Small intestine (tissue), 7 donors: Measurements from ENCODE around the gene CDK12. TPM values are rescaled to one million over a fixed set of nuclear protein-coding genes. Genes with fewer than 3 reads are reported as not detected.
"Not testable (repeated sequence)": the region's sequence is repeated elsewhere in the genome, so short reads cannot be mapped to it uniquely, and the experiment has no call there.

Experiments used
- DNase-seq, 2 donors: peaks; one replicate each; pipeline versions ENCODE4 v3.0.0 to v3.0.0-alpha.2; 2013
- FAIRE-seq: peaks from 2 replicates; lab custom pipeline; 2012; peaks lifted over from hg19 to GRCh38; lab: Jason Lieb, UNC
- H3K27ac ChIP-seq, 3 donors: one replicate each; pipeline ENCODE4 v1.5.1; 2013; ENCODE audit warnings: low read length in 2 of 3, mild to moderate bottlenecking in 2 of 3, control low read depth in 1 of 3, inconsistent platforms in 1 of 3, low read depth in 1 of 3, moderate library complexity in 1 of 3
- H3K27me3 ChIP-seq, 3 donors: one replicate each; pipeline ENCODE4 v1.6.1; 2013; ENCODE audit warnings: low read length in 3 of 3, inconsistent platforms in 1 of 3; ENCODE audit not compliant: control insufficient read depth in 3 of 3, insufficient read depth in 3 of 3
- H3K36me3 ChIP-seq, 3 donors: one replicate each; pipeline ENCODE4 v1.6.1; 2013; ENCODE audit warnings: low read length in 3 of 3, inconsistent platforms in 1 of 3, low read depth in 1 of 3, mild to moderate bottlenecking in 1 of 3, moderate library complexity in 1 of 3; ENCODE audit not compliant: control insufficient read depth in 3 of 3, insufficient read depth in 2 of 3
- H3K4me1 ChIP-seq, 3 donors: one replicate each; pipeline ENCODE4 v1.6.1; 2013; ENCODE audit warnings: low read length in 2 of 3, inconsistent platforms in 1 of 3, low read depth in 1 of 3, mild to moderate bottlenecking in 1 of 3, moderate library complexity in 1 of 3; ENCODE audit not compliant: control insufficient read depth in 3 of 3, insufficient read depth in 2 of 3
- H3K4me3 ChIP-seq, 3 donors: one replicate each; pipeline ENCODE4 v1.5.1; 2013; ENCODE audit warnings: low read length in 3 of 3, control low read depth in 1 of 3, inconsistent platforms in 1 of 3, low read depth in 1 of 3, mild to moderate bottlenecking in 1 of 3, moderate library complexity in 1 of 3
- H3K9me3 ChIP-seq, 2 donors: one replicate each; pipeline ENCODE4 v1.6.1; 2013; ENCODE audit warnings: low read depth in 1 of 2, low read length in 1 of 2; ENCODE audit not compliant: control insufficient read depth in 2 of 2, insufficient read depth in 1 of 2
- WGBS, 3 donors: extraction: QIAGEN DNeasy Blood & Tissue Kit; methylation state at CpG; one replicate each; pipeline ENCODE4 v1.1.7; 2013; 5-methylcytosine and 5-hydroxymethylcytosine counted together
- polyA plus RNA-seq, 4 donors: library from polyadenylated mRNA; stranded (reverse) in 3 of 4; unstranded in 1 of 4; fragments of 200-250 nt in 3 of 4; fragments of 120-200 nt in 1 of 4; gene quantifications; one replicate each; pipeline versions ENCODE4 v1.2.1 to v1.2.3, GENCODE V29; 2013
- donor health status: healthy with polysubstance abuse.
- donor health status: control.
- donor health status: control.
- donor health status: Bipolar disorder and iron deficiency.
- donor health status: healthy.

The CDK12 gene
- polyA plus RNA-seq, 4 donors = 6.2 to 47.4 (median 11.3) TPM

DNA sequence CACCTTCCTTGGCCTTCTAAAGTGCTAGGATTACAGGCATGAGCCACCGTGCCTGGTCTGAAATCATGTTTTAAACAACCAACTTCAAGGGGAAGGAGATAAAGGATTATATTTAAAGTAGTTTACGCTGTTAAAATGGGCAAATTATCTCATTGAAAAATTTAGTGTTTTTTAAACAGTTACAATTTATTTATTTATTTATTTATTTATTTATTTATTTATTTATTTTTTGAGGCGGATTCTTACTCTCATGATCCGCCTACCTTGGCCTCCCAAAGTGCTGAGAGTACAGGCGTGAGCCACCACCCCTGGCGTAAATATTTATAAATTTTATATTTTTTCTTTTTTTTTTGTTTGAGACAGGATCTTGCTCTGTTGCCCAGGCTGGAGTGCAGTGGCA is 22.2 kb downstream of the CDK12 start:
- no peak overlapping the region for H3K27ac ChIP-seq
- no peaks in the 10 kb centered on the region for H3K4me1 ChIP-seq
- FAIRE-seq (no peak), DNase-seq (no peak)
- peaks cover 0 to 62% (median 5%) of the 10 kb centered on the region in 3 donors for H3K36me3 ChIP-seq
- no peaks in the 10 kb centered on the region for H3K27me3 ChIP-seq
- 97 to 99% (median 98%) methylated on average over 6 of the region's 6 CpGs for WGBS, 3 donors
- no peaks in the 10 kb centered on the region for H3K9me3 ChIP-seq
- no peak overlapping the region for H3K4me3 ChIP-seq

GRCh38 chr17:39484178-39484577 is 22.9 kb downstream of the CDK12 start:
- Histone ChIP-seq H3K36me3 (peaks cover 0 to 68% (median 4%) of the 10 kb centered on the region in 3 donors), H3K4me1 (no peaks in the 10 kb centered on the region), H3K27ac (no peak overlapping the region), H3K9me3 (no peaks in the 10 kb centered on the region), H3K27me3 (no peaks in the 10 kb centered on the region), H3K4me3 (no peak overlapping the region)
- 94 to 99% (median 96%) methylated on average over 2 of the region's 2 CpGs for WGBS, 3 donors
- no peak for DNase-seq
- FAIRE-seq = no peak

- Histone ChIP-seq H3K36me3 (peaks cover 2 to 68% (median 4%) of the 10 kb centered on the region in 3 donors), H3K4me1 (no peaks in the 10 kb centered on the region), H3K27ac (no peak overlapping the region), H3K9me3 (no peaks in the 10 kb centered on the region), H3K4me3 (no peak overlapping the region), H3K27me3 (no peaks in the 10 kb centered on the region)
- DNase-seq (no peak), FAIRE-seq (no peak)
- 89 to 98% (median 92%) methylated on average over 5 of the region's 5 CpGs for WGBS, 3 donors
These were observed 24.3 kb downstream of the CDK12 start for GRCh38 chr17:39485555-39485954.

DNA sequence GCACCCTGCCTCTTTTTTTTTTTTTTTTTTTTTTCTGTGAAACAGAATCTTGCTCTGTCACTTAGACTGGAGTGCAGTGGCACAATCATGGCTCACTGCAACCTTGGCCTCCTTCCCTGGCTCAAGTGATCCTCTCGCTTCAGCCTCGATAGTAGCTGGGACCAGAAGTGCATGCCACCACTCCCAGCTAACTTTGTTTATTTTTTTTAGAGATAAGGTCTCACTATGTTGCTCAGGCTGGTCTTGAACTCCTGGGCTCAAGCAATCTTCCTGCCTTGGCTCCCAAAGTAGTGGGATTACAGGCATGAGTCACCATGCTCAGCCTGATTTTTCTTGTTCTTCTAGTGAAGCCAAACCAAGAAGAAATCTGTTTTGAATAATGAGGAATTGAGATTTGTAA is 25.0 kb downstream of the CDK12 start:
- no peak for FAIRE-seq
- 65 to 77% (median 73%) methylated on average over 2 of the region's 2 CpGs for WGBS, 3 donors

DNA sequence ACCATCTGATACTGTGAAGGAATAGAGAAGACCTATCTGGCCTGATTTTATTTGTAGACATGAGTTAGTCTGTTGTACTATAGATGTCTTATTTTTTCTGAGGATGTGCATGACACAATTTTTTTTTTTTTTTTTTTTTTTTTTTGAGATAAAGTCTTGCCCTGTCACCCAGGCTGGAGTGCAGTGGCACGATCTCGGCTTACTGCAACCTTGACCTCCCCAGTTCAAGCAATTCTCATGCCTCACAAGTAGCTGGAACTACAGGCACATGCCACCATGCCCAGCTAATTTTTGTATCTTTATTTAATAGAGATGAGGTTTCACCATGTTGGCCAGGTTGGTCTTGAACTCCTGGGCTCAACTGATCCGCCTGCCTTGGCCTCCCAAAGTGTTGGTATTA is 26.2 kb downstream of the CDK12 start:
- H3K9me3 ChIP-seq, H3K4me3 ChIP-seq, H3K27me3 ChIP-seq, H3K27ac ChIP-seq, DNase-seq, FAIRE-seq, H3K4me1 ChIP-seq: not testable (repeated sequence)
- WGBS, 3 donors = 91 to 98% (median 92%) methylated on average over 3 of the region's 3 CpGs
- peaks cover 5 to 66% (median 6%) of the 10 kb centered on the region in 3 donors for H3K36me3 ChIP-seq

More for the DNA sequence above, 25.0 kb downstream of the CDK12 start:
- no peaks in the 10 kb centered on the region for H3K9me3 ChIP-seq
- peaks cover 4 to 67% (median 7%) of the 10 kb centered on the region in 3 donors for H3K36me3 ChIP-seq
- no peak for DNase-seq
- no peaks in the 10 kb centered on the region for H3K27me3 ChIP-seq
- H3K4me3 ChIP-seq = no peak overlapping the region
- H3K27ac ChIP-seq = no peak overlapping the region
- no peaks in the 10 kb centered on the region for H3K4me1 ChIP-seq

DNA sequence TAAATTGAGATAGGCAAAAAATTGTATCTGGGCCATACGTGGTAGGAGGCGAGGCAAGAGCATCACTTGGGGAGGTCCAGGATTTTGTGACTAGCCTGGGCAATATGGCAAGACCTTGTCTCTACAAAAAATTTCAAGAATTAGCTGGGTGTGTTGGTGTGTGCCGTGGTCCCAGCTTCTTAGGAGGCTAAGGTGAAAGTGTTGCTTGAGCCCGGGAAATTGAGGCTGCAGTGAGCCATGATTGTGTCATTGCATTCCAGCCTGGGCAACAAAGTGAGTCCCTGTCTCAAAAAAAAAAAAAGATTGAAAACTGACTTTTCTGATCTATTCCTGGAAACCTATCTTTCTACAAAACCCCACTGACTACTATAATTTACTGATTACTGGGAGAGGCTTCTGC is 26.7 kb downstream of the CDK12 start:
- H3K4me3 ChIP-seq = no peak overlapping the region
- H3K9me3 ChIP-seq = no peaks in the 10 kb centered on the region
- no peaks in the 10 kb centered on the region for H3K27me3 ChIP-seq
- H3K27ac ChIP-seq = no peak overlapping the region
- H3K4me1 ChIP-seq = no peaks in the 10 kb centered on the region
- FAIRE-seq (no peak), DNase-seq (no peak)
- WGBS, 3 donors = 93 to 95% (median 95%) methylated on average over 4 of the region's 4 CpGs
- peaks cover 5 to 63% (median 6%) of the 10 kb centered on the region in 3 donors for H3K36me3 ChIP-seq

DNA sequence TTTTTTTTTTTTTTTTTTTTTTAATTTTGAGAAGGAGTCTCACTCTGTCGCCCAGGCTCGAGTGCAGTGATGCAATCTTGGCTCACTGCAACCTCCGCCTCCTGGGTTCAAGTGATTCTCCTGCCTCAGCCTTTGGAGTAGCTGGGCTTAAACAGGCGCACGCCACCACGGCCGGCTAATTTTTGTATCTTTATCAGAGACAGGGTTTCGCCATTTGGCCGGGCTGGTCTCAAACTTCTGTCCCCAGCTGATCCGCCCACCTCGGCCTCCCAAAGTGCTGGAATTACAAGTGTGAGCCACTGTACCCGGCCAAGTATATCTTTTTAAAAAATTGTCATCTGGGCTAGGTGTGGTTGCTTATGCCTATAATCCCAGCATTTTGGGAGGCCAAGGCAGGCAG is 35.6 kb downstream of the CDK12 start:
- not testable (repeated sequence) for H3K4me3 ChIP-seq, H3K27me3 ChIP-seq, H3K9me3 ChIP-seq, H3K4me1 ChIP-seq, FAIRE-seq, H3K27ac ChIP-seq, DNase-seq
- peaks cover 7 to 76% (median 34%) of the 10 kb centered on the region in 3 donors for H3K36me3 ChIP-seq
- 95 to 99% (median 96%) methylated on average over 12 of the region's 12 CpGs for WGBS, 3 donors

- WGBS, 3 donors = 86 to 93% (median 88%) methylated on average over 2 of the region's 2 CpGs
- no peaks in the 10 kb centered on the region for H3K4me1 ChIP-seq
- no peak overlapping the region for H3K4me3 ChIP-seq
- FAIRE-seq = no peak
- no peak for DNase-seq
- no peak overlapping the region for H3K27ac ChIP-seq
- no peaks in the 10 kb centered on the region for H3K27me3 ChIP-seq
- H3K9me3 ChIP-seq = no peaks in the 10 kb centered on the region
- peaks cover 11 to 56% (median 12%) of the 10 kb centered on the region in 3 donors for H3K36me3 ChIP-seq
These were observed 46.2 kb downstream of the CDK12 start for GRCh38 chr17:39507511-39507910.

DNA sequence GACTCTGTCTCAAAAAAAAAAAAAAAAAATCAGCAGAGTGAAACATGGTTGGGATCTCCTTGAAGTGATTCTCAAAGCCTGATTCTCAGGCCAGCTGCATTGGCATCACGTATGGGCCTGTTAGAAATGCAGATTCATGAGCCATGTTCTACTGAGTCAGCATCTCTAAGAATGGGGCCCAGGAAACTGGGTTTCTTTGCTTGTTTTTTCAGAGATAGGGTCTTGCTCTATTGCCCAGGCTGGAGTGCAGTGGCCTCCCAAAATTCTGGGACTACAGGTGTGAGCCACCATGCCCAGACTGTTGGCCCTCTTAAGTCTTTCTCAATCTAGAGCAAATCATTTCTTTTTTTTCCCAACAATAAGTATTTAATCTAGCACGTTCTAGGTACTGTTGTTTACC is 47.7 kb downstream of the CDK12 start:
- FAIRE-seq (no peak), DNase-seq (no peak)
- Histone ChIP-seq H3K4me3 (no peak overlapping the region), H3K9me3 (no peaks in the 10 kb centered on the region), H3K36me3 (peaks cover 7 to 48% (median 11%) of the 10 kb centered on the region in 3 donors), H3K27ac (no peak overlapping the region), H3K27me3 (no peaks in the 10 kb centered on the region), H3K4me1 (no peaks in the 10 kb centered on the region)
- 94 to 96% (median 95%) methylated on average over 2 of the region's 2 CpGs for WGBS, 3 donors
